Measurements from ENCODE around the gene CCDC88C.

The CCDC88C gene

DNA sequence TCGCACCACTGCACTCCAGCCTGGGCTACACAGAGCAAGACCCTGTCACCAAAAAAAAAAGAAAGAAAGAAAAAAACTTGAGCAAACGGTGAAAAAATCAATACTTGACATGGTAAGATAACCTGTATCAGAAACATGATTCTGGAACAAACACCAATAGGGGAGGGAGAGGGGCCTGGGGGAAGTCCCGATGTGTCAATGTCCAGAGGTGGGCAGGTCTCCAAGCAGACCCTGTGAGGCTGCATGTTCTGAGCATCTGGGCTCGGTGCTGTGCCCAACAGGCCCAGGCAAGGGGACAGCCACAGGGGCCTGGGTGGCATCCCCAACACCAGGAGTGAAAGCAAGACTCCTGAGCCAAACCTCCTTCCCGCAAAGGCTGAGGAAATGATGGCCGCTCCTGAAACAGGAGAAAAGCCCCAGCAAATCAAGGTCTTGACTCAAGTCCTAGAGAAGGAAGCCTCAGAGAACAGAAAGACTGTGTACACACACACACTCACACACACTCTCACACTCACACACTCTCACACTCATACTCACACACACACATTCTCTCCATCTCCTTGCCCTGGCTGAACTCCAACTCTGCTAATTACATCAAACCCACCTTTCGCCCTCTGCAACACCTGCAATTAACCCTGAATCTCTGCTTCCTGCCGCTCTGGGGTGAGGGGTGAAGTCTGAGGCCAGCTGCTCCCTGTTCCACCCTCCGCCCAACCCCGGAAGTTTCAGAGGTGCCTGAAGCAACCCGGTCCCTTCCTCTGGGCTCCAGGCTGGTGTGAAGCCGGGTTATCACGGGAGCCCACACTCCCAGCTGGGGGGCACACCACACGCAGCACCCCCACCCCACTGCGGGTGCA lies 20.4 kb downstream of the CCDC88C start:
- DNase-seq: no peak

DNA sequence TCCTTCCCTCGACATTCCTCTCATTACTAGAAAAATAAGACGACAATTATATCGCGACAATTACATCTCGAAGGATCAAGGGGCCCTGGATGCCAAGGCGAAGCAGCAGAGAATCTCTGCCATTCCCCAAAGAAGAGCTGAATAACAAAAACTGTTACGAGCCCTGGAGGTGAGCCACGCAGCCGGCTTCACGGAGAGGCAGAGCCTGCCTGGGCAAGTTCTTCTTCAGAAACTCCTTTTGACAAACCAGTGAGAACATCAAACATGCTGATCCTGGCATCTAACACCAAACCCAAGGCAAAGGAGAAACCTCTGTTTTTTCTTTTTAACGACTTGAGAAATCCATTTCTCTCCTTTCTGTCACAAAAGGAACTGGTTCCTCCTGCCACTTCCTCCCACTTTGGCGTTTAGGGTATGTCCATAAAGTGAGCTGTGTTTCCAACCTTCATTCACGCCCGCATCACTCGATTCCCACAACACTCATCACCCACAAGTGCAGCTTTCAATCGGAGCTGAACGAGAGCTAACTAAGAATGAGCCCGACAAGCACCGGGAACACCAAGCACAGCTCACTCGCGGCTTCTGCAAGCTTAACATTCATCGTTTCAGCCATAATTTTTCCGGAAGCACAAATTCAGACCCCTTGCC lies 21.5 kb downstream of the CCDC88C start:
- no peak for DNase-seq

DNA sequence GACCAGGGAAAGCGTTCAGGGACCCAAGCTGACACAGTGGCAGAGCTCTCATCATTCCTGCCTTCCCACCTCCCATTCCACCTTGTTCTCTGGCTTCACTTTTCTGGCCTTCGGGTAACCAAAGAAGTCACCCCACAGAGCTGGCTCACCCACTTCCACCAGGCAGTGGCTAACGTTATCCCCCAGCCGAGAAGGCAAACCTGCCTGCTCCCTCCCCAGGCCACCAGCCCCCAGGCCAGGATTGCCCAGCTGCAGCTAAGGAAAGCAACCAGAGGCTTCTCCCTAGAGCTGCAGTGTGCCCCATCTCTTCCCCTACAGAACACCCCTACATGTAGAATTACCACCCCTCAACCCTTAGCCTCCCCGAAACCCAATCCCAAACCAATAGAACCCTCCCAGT lies 22.2 kb downstream of the CCDC88C start:
- no peak for DNase-seq

DNA sequence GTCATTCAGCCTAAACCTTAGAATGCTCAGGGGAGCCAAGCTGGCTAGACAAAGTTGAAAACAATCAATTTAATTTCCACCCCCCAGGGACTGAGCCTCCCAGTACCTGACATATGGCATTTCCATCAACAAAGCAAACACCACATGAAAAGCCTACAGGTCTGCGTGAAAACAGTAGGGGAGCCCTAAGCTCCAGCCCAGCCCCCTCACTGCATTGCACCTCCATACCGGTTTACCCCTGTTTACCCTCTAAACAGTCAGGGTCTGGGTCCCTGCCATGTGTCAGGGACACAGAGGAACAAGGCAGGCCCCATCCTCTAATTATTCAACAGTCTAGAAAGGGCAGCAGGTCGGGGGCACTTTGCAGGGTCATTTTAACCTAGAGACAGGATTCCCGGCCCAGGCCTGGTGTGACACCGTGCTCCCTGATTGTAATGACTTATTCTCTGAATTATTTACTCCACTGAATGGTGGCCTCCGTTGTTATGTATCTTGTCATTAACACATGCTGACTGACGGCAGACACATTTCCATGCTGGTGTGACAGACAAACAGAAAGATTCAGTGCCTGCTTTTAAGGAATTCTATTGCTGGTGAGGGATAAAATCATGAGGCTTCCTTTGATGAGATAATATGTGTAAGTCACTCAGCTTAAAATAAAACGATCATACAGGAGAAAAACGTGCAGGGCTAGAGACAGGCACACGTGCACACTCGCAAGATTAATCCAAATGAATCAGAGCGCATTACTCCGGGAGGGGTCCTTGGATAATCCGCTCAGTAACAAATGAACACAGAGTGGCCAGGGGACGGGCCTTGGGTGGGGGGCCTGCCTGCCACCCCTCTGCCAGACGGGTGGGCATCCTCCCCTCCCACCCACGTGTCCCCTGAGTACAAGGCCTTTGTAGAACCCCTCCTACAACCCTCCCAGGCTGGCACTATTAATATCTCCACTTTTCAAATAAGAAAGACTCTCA lies 23.2 kb downstream of the CCDC88C start:
- no peak for DNase-seq

DNA sequence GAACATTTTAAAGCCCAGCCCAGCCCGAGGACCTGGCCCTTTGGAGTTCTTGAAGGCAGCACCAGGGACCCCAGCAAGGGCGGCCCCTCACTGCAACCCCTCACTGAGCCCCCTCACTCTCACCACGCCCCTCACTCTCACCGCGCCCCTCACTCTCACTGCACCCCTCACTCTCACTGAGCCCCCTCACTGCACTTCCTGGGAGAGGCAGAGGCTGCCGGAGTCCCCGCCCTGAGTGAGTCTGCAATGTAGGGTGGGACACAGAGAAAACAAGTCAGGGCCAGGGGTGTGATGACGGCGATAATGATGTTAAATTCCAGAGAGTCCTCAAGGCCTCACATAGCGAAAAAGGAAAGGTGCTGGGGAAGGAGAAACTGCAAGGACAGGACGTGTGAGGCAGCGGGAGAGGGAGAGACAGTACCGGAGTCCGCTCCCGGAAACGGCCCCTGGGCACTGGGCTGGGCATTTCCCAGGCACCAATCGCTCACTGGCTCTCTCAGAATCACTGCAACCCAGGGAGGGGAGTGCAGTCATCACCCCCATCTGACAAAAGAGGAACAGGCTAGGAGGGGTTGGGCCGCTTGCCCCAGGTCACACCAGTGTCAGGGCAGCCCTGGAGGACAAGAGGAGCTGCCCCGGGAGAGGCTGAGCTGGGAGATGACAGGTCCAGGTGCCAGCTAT lies 24.9 kb downstream of the CCDC88C start:
- no peak for DNase-seq

DNA sequence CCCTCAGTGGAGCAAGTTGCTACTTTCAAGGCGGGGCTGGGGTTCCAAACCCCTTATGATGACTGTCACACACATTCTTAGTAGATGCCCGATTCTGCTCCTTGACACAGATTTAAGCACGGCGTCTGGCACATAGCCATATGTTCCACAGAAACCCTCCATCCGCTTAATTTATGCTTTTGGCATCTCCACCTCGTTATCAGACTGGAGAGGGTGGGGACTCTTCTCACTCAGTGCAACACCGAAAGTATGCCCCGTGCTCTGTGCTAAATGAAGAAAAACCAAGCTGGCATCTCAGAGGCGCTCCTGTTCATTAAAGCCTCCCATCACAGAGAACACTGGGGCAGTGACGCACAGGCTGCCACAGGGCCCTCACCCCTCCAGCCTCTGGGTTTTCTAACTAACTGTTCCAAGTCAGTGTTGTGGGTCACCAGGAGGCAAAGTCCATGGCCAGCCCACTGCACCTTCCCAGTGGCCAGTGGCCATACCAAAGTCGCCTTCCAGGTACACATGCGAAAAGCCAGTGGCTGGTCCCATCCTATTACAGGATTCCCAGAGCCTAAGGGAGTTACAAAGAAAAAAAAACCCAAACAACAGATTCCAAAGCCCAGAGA lies 27.3 kb downstream of the CCDC88C start:
- DNase-seq: no peak

DNA sequence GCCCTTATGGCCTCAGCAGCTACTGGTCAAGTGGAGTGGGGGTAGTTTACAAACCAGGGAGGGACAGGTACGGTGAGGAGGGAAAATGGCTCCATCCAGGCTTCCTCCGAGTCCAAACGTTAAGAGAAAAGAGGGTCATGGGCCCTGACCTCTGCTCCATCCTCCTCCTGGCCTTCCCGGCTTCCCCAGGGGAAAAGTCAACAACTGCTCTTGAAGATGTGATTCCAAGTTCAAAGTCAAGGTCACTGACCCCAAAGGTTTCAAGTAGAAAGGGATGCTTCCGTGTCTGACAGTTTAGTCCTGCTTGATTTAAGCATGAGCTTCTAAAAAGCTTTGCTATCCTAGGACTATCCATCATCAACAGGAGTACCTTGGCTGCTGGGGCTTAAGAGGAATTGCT lies 28.5 kb downstream of the CCDC88C start:
- no peak for DNase-seq

DNA sequence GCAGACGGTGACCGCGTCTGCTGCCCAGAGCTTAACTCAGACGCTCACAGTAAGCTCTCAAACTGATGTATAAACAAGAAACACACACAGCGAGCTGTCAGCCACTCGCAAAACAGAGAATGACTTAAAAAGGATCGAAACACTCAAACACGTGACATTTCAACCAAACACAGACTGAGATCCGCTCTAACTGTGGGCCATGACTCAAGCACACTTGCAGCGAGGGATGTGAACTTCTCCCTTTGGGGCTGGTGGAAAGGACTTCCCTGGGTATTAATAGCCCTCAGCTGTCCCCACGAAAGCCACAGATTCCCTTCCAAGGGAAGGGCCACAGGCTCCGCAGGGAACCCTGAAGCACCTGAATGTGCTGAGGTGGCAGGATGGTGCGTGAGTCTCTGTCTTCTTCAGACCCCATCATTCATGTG lies 29.1 kb downstream of the CCDC88C start:
- DNase-seq: peak; percentile 28

DNA sequence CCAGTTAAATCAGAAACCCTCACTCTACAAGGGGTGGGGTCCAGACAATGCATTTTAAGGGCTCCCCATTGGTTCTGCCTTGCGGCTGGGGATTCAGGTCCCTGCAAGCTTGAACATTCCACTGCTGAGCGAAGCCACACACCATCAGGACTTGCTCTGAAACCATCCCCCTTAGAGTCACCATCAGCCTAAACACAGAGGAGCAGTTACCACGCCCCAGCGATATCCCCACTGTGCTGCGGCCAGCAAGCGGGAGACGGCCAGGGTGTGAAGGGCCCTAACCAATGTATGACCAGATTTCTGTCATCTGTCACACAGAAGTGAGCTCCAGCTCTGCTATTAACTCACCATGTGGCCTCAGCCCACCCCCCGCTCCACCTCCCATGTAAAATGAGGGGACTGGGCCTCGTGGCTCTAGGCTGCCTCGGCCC lies 29.7 kb downstream of the CCDC88C start:
- DNase-seq: no peak

DNA sequence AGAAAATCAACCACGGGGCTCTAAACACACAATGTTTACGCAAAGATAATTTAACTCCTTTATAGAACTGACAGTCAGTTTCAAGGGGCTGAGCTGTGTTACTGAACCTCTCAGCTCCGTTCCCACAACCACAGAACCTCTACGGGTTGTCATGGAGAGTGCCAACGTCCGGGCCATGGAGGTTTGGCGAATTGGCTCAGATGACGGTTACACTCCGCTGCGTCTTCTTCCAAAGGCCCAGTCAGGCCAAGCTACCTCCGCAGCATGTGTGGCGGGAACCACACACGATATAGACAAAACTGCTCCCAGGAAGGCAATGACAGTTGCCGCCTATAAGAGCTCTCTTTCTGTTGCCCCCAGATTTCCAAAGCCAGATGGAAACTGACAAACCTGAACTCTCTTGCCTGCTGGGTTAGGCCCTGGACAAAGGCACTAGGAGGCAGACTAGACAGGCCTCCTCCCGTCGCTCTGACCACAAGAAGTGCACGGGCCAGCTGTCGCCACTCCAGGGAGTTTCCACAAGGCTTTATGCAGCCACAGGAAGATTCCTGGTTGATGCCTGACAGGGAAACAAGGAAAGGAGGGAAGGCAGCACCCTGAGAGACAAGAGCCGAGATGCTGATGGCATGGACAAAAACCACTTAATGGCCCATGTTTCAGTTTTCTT lies 30.3 kb downstream of the CCDC88C start:
- DNase-seq: peak; percentile 40

DNA sequence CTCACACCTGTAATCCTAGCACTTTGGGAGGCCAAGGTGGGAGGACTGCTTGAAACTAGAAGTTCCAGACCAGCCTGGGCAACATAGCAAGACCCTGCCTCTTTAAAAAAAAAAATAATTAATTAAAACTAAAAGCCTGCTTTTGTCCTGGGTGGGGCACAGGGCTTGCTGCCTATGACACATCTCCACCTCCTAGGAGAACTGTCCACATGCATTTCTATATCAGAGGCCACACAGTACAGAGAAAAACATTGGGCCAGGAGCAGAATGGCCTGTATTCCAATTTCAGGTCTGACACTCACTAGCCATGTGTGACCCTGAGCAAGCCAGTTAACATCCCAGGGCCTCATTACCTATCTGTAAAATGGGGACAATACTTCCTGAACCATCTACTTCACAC lies 31.9 kb downstream of the CCDC88C start:
- DNase-seq: no peak

DNA sequence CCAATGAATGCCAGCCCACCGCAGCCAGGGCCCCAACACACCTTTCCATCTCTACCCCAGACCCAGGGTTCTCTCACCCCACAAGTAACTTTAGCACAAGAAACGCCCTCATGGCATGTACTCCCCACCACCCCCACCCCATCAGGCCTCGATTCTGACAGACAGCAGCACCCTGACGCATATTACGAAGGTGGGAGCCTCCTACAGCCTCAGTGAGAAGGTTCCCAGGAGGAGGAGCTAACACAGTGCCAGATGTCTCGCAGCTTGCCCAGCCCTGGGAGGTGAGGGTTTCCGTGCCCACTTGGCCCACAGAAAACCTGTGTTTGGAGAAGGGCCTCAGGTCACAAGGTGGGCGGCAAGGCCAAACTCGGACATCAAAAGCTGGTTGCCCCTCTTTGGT lies 32.4 kb downstream of the CCDC88C start:
- DNase-seq: no peak

DNA sequence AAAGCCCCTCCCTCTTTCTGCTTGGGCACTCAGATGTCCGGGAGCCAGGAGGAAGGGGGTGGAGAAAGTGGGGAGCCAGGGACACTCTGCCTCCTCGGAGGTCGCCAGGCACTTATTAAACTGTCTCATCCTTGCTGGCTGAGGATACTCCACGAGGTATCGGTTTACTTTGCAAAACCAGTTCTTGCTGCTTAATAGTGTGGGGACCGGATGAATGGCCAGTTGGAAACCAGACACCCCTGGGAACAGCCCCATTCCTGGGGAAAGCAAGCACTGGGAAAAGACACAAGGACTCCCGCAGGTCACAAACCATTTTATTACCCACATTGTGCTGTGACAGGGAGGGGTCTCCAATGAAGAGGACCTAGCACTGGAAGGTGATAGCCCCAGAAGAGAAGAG lies 34.2 kb downstream of the CCDC88C start:
- DNase-seq: no peak

DNA sequence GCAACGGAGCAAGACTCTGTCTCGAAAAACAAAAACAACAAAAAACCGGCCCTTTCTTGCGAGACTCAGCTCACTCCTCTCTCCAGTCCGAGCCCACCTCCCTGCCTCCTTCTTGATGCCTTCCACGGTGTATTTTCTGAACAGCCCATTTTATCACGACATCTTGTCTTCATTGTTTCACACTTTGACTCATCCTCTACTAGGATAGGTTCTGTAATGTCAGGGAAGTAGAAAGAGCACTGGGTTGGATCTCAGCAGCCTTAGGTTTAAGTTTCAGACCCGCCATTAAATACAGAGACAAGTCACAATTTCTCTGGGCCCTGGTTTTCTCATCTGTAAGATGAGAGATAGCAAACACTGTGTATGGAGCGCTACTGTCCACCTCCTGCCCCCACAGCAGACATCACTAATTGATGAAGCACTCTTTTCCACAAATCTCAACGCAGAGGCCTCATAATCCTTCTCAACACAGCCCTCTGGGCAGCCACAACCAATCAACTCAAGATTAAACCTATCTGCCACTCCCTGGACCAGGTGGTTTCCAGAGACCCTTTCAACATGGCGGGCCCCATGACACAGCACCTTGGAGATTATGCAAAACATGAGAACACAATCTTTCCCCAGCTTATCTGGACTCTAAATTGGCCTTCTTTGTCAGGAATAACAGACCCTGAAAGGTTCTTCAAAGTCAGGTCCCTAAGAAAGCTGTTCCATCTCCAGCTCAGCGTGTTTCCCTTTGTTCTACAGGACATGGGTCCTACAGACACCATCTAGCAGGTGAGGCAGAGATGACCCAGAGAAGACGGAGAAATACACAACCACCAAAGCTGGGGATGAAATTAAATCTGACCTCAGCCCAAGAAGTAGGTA lies 35.6 kb downstream of the CCDC88C start:
- DNase-seq: no peak

DNA sequence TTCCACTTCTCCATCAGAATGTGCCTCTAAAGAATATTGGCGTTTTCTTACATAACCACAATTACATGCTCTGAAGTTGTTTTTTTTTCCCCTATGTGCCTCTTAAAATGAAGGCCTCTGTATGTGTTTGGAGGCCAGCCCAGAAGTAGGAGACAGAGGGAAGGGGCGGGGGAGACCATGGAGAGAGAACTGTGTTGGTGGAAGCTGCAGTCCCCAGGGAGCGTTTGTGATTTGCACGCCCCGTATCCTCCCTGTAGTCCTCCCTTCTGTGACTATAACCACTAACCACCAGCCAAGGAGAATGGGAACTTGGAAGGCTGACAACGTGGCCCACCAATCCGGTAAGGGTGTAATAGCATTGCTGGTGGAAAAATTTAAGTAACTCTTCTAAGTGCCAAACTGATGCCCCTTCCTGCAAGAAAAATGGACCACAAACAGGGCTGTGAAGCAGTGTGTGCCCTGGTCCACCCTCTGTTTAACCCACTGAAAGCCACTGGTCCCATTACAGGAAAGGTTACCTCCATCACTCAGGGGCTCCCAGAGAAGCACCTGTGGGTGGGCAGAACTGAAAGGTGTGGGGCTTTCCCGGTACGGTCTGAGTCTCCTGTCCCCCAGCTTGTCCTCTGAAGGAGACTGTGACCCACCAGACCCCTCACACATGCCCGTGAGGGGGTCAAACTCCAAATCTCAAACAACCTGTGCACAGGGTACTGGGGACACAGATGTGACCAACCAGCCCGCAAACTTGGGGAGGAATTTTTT lies 36.8 kb downstream of the CCDC88C start:
- DNase-seq: peak; percentile 84

DNA sequence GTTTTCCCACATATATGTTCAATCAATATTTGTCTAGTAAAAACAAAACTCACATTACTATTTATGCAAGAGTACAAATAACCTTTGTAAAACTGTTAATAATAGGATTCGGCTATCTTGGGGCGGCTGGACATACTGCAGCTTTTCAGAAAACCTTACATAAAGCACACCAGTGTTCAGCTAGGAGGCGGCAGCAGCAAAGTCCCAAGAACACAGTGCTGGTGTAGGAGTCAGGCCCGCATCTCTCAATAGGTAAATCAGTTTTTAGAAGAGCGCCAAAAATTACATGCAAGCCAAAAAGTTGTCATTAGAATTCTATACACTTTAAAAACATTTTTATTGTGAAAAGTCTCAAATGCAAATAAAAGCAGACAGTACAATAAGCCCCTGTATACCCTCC lies 37.5 kb downstream of the CCDC88C start:
- no peak for DNase-seq

DNA sequence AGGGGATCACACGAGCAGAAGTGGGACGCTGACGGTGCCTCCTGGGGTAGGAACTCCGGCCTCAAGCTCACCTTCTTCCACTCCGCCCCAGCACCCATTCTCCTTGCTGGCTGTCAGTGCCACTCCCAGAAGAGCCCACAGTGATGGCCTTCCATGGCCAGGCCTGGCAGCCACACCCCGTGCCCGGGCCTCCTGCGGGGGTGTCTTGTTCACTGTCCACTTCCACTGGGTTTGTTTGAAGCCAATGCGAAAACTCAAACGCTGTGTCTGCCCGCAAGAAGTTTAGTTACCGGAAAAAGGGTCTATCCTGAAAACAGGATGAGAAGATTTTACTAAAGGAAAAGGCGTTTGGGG lies 38.1 kb downstream of the CCDC88C start:
- DNase-seq: no peak

DNA sequence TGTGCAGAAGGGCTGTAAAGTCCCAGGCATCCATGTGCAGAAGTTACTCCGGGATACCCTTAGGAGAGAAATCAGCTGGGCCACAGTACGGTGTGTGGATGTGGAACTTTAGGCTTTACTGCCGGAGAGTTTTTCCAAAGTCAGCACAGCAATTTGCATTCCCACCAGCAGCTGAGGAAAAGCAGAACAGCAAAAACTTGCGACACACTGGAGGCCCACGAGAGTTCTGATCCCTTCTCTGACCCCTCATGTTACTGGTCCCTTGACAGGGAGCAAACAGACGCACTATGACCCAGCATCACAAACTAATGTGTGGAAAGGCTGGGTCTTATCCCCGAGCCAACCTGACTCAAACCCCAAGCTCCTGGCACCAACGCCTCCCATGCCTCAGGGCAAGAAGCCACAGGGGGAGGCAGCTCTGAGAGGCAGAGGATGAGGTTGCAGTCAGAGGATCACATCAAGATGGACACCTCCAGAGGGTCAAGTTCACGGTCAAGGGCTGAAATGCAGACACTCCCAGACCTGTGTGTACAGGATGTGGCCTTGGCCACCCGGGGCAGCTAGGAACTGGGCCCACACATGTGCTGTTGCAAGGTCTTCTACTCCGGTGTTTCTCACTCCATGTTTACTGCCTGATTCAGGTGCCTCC lies 38.6 kb downstream of the CCDC88C start:
- no peak for DNase-seq
